ENCODE measurements around the gene SLC22A4. TPM values are rescaled to one million over a fixed set of nuclear protein-coding genes. Genes with fewer than 3 reads are reported as not detected.

Gene SLC22A4
- polyA plus RNA-seq, 1 donor (not counting 4 experiments of a cell fraction or from before 2014, with no cell fraction given) = 1.4 TPM

DNA sequence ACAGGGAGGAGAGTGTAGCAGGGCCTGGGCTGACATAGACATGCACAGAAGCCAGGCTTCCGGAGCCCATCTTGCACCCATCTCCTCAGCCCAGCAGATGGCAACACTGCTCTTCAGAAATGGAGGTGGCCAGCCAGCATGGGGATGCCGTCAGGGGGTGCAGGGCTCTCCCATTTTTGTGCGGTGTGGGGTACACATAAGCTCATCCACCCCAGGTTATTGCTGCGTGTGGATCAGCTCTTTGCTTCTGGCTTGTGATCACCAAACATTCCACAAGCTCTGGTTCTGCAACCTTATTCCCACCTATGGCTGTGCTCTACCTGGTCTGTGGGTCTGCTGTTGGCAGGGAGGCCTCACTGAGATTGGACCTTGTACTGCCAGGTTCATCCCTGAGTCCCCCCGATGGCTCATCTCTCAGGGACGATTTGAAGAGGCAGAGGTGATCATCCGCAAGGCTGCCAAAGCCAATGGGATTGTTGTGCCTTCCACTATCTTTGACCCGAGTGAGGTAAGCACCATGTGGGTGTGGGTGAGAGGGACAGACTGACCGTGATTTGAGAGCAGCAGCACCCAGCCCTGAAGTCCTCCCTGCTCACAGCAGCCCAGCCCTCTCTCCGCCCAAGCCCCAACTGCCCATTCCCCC, 92.6 kb downstream of the SLC22A4 start:
- no peak for TF ChIP-seq EZH2 (IDR thresholded peaks at IDR 0.05; ENCODE audit: low read length)
- TF ChIP-seq, protein P1, sequence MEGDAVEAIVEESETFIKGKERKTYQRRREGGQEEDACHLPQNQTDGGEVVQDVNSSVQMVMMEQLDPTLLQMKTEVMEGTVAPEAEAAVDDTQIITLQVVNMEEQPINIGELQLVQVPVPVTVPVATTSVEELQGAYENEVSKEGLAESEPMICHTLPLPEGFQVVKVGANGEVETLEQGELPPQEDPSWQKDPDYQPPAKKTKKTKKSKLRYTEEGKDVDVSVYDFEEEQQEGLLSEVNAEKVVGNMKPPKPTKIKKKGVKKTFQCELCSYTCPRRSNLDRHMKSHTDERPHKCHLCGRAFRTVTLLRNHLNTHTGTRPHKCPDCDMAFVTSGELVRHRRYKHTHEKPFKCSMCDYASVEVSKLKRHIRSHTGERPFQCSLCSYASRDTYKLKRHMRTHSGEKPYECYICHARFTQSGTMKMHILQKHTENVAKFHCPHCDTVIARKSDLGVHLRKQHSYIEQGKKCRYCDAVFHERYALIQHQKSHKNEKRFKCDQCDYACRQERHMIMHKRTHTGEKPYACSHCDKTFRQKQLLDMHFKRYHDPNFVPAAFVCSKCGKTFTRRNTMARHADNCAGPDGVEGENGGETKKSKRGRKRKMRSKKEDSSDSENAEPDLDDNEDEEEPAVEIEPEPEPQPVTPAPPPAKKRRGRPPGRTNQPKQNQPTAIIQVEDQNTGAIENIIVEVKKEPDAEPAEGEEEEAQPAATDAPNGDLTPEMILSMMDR (optimal IDR thresholded peaks at IDR 0.05 in 1 of 3, IDR thresholded peaks at IDR 0.05 in 1 of 3, conservative IDR thresholded peaks at IDR 0.05 in 1 of 3; ENCODE audit: extremely low read depth in 1 of 3, insufficient read depth in 2 of 3, low read length in 3 of 3) = peak in 2 of 3 experiments; percentile 92 to 94
- peaks cover 15 to 26% of the 10 kb centered on the region in 2 experiments for H3K36me3 ChIP-seq (ENCODE audit: control insufficient read depth in 2 of 2, extremely low read depth in 1 of 2, insufficient read depth in 2 of 2, low read length in 2 of 2)
- peak; percentile 85 for FAIRE-seq
- H2AFZ ChIP-seq (ENCODE audit: control insufficient read depth, low read length) = no peak overlapping the region
- no peaks in the 10 kb centered on the region for H3K9me3 ChIP-seq (ENCODE audit: control insufficient read depth, low read depth, low read length)
- H3K27ac ChIP-seq (ENCODE audit: control insufficient read depth, insufficient read depth, low read length) = peak overlapping the region; percentile 82
- no peaks in the 10 kb centered on the region for H3K79me2 ChIP-seq (ENCODE audit: control insufficient read depth, insufficient read depth, low read length)
- H3K4me2 ChIP-seq (ENCODE audit: control insufficient read depth, extremely low read depth, insufficient read depth, low read depth, low read length) = no peak overlapping the region
- dilution Hi-C loops (cut with MboI; ENCODE audit: extremely low pct_ligation_motif_present, low sequenced_read_pairs) = no loop called here
- no peak for DNase-seq (ENCODE audit: low read depth, low spot score)
- H3K27me3 ChIP-seq (ENCODE audit: control insufficient read depth, extremely low read depth, insufficient read depth, low read length) = no peaks in the 10 kb centered on the region
- peak overlapping the region; percentile 36 for H3K9ac ChIP-seq (ENCODE audit: control insufficient read depth, extremely low read depth, insufficient read depth, low read length)
- peak overlapping the region in 1 of 3 experiments; percentile 7 for H3K4me3 ChIP-seq (ENCODE audit: control insufficient read depth in 2 of 3, extremely low read depth in 1 of 3, insufficient read depth in 2 of 3, low read depth in 1 of 3, low read length in 3 of 3)
- H3K4me1 ChIP-seq (ENCODE audit: control insufficient read depth, extremely low read depth, insufficient read depth, low read length) = peaks cover 43% of the 10 kb centered on the region
- no peaks in the 10 kb centered on the region for H3K9me1 ChIP-seq (ENCODE audit: control insufficient read depth, extremely low read depth, insufficient read depth, low read length)
- H4K20me1 ChIP-seq (ENCODE audit: control insufficient read depth, extremely low read depth, insufficient read depth, low read length) = no peaks in the 10 kb centered on the region

DNA sequence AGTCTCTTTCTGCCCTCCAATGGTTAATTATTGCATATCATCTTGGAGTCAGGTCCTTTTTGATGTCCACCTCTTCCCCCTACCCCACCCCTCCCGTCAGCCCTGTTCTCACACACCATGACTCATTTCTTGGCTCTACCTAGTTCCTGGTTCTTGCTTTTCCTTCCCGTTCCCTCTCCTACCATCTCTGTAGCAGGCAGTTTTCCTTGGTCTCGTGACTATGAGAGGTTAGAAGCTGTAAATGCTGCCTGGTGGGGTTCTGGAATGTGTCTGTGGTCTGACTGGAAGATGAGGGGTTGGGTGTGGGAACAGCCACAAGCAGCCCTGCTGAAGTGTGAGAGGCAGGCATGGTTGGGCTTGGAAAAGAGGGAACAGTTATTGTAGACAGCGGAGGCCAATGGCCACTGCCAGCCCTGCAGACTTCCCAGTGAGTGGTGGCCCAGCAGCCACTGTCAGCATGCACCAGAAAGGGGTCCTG, 93.5 kb downstream of the SLC22A4 start:
- Histone ChIP-seq H3K27ac (ENCODE audit: control insufficient read depth, insufficient read depth, low read length) (peak overlapping the region; percentile 82), H3K4me3 (ENCODE audit: control insufficient read depth in 2 of 3, extremely low read depth in 1 of 3, insufficient read depth in 2 of 3, low read depth in 1 of 3, low read length in 3 of 3) (no peak overlapping the region), H2AFZ (ENCODE audit: control insufficient read depth, low read length) (no peak overlapping the region), H3K9ac (ENCODE audit: control insufficient read depth, extremely low read depth, insufficient read depth, low read length) (peak overlapping the region; percentile 53), H3K4me1 (ENCODE audit: control insufficient read depth, extremely low read depth, insufficient read depth, low read length) (peaks cover 41% of the 10 kb centered on the region), H3K9me1 (ENCODE audit: control insufficient read depth, extremely low read depth, insufficient read depth, low read length) (no peaks in the 10 kb centered on the region), H3K9me3 (ENCODE audit: control insufficient read depth, low read depth, low read length) (no peaks in the 10 kb centered on the region), H3K4me2 (ENCODE audit: control insufficient read depth, extremely low read depth, insufficient read depth, low read depth, low read length) (peak overlapping the region; percentile 68), H4K20me1 (ENCODE audit: control insufficient read depth, extremely low read depth, insufficient read depth, low read length) (no peaks in the 10 kb centered on the region), H3K36me3 (ENCODE audit: control insufficient read depth in 2 of 2, extremely low read depth in 1 of 2, insufficient read depth in 2 of 2, low read length in 2 of 2) (peaks cover 18 to 31% of the 10 kb centered on the region in 2 experiments), H3K79me2 (ENCODE audit: control insufficient read depth, insufficient read depth, low read length) (no peaks in the 10 kb centered on the region), H3K27me3 (ENCODE audit: control insufficient read depth, extremely low read depth, insufficient read depth, low read length) (no peaks in the 10 kb centered on the region)
- TF ChIP-seq EZH2 (IDR thresholded peaks at IDR 0.05; ENCODE audit: low read length) = no peak
- TF ChIP-seq, protein P1 (optimal IDR thresholded peaks at IDR 0.05 in 1 of 3, IDR thresholded peaks at IDR 0.05 in 1 of 3, conservative IDR thresholded peaks at IDR 0.05 in 1 of 3; ENCODE audit: extremely low read depth in 1 of 3, insufficient read depth in 2 of 3, low read length in 3 of 3) = no peak
- peak; percentile 91 for FAIRE-seq
- dilution Hi-C loops (cut with MboI; ENCODE audit: extremely low pct_ligation_motif_present, low sequenced_read_pairs) = no loop called here
- DNase-seq (ENCODE audit: low read depth, low spot score) = peak; percentile 99
